AG20443 (cell line): ENCODE measurements around the gene ITPKB.
"Not testable (repeated sequence)": the region's sequence is repeated elsewhere in the genome, so short reads cannot be mapped to it uniquely, and the experiment has no call there.

Source experiments
- DNase-seq: peaks from one replicate; pipeline ENCODE4 v3.0.0; 2012; ENCODE audit warnings: low spot score, mixed read lengths

Gene ITPKB

DNA sequence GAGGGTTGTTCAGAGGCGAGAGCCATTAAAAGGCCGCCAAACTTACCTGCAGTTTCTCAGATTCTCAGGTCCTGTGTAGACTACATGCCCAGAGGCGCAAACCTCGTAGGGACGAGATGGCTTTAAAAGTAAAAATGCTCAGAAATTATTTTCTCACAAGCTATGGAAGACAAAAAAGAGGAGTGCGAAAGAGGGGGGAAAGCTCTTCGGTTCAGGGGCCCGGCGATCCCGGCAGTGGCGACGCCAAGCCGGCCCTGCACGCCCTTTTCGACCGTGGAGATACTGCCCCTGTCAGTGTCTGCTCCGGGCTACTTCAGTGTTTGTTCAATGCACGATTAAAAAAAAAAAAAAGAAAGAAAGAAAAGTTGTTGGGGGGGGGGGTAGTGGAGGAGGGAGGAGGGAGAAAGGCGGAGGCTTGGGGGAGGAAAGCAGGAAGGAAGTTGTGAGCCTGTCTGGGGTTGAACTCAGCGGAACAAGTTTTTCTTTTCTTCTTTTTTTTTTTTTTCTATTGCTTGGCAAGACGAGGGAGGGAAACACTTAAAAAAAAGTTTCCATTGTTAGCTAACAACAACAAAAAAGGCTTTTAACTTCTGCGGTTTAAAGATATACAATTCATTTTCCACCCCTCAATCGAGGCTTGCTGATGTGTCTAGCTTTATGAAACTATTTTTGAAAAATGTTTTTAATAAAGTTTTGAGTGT is at the start of gene ITPKB:
Gene ITPKB, minus strand, starts transcription at position 288 of the 701 bp plus-strand sequence. CDS start 1,824 bp downstream, outside the sequence.
- DNase-seq = peak; percentile 60

- no peak for DNase-seq
These were observed 48.6 kb upstream of the ITPKB start for GRCh38 chr1:226787638-226788037.

DNA sequence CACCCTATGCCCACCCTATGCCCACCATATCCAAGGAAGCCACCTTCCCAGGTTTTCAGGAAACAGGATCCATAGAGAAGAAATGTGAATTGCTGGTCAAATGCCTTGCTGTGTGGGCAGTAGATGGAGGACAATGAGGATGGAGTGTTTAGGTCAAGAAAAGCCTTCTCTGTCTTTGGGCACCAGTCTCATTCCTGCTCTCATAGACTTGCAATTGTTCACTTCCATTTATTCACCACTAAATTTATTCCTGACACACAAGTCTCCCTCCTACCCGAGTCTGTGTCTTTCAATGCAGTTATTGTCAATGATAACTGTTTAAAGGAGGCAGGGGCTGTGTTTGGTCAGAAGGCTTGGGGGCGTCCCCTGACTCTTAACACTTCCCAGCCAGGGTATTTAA is 48.0 kb upstream of the ITPKB start:
- DNase-seq = no peak

DNA sequence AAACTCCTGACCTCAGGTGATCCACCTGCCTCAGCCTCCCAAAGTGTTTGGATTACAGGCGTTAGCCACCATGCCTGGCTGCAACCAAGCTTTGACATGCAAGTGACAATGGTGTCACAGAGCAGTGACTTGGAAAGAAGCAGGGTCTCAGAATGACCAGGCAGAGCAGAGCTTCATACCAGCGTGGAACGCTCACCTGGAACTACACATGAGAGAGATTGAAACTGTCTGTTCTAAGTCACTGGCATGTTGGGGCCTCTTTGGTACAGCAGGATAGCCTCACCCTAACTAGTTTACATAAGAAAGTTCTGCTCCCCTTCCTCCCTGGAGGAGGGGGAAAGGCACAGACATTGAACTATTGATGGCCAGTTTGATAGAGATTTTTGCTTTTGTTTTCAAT is 47.5 kb upstream of the ITPKB start:
- DNase-seq = no peak

GRCh38 chr1:226785805-226786204 is 46.7 kb upstream of the ITPKB start:
- no peak for DNase-seq

GRCh38 chr1:226784081-226785049 is 45.3 kb upstream of the ITPKB start:
- DNase-seq = no peak

- no peak for DNase-seq
These were observed 43.9 kb upstream of the ITPKB start for GRCh38 chr1:226782845-226783601.

GRCh38 chr1:226781937-226782609 is 43.0 kb upstream of the ITPKB start:
- DNase-seq = no peak

GRCh38 chr1:226779561-226779960 is 40.5 kb upstream of the ITPKB start:
- no peak for DNase-seq

GRCh38 chr1:226778657-226779058 is 39.6 kb upstream of the ITPKB start:
- peak; percentile 93 for DNase-seq

DNA sequence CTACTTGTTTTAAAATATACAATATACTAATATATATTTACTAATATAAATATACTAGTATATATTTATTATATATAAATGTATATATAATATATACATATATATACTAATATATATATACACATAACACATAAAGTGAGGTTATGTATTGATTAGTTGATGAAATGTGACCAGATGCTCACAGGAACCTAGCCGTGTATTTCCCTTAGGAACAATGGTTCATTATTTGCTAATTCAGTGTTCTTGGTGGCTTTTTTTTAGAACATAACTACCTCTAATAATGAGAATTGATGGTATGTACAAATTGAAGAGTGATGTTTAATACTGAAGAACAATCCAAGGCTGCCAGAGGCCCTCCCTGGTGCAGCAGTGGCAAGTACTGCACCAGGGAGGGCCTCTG is 37.9 kb upstream of the ITPKB start:
- DNase-seq = no peak

- DNase-seq = no peak
These were observed 37.0 kb upstream of the ITPKB start for GRCh38 chr1:226776066-226776465.

DNA sequence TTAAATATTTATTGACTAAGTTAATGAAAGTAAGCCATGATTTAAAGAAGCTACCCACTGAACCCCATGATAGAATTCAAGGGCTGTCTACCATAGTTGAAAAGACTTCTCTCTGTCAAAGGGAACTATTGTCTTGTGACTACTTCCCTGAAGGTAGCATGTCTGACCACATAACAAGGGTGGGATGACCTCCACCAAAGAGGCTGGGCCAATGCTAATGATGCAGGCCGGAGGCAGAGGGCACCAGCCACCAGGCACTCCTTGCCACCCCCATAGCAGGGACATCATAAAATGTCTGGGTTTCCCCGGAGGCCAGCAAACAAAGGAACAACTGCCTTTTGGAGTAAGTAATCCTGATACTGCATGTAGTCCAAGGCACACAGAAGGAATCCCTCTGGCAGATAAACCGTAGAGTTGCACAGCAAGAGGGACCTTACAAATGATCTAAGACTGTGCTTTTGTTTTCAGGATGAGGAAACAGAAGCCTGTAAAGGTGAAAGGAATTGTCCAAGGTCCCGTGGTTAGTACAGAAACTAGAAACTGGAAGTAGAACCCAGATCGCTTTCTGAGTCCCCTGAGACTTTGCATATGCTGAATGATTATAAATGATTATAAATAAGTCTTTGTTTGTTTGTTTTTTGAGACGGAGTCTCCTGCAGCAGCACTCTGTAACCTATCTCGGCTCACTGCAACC is 33.5 kb upstream of the ITPKB start:
- no peak for DNase-seq

DNA sequence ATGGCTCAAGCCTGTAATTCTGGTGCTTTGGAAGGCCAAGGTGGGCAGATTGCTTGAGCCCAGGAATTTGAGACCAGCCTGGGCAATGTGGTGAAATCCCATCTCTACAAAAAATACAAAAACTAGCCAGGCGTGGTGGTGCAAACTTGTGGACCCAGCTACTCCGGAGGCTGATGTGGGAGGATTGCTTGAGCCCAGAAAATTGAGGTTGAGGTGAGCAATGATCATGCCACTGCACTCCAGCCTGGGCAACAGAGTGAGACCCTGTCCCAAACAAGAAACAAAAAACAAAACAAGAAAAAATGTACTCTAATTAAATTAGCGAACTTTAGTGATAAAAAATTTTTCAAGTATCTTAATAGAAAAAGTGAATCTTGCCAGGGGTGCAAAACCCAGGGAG is 28.1 kb upstream of the ITPKB start:
- not testable (repeated sequence) for DNase-seq

DNA sequence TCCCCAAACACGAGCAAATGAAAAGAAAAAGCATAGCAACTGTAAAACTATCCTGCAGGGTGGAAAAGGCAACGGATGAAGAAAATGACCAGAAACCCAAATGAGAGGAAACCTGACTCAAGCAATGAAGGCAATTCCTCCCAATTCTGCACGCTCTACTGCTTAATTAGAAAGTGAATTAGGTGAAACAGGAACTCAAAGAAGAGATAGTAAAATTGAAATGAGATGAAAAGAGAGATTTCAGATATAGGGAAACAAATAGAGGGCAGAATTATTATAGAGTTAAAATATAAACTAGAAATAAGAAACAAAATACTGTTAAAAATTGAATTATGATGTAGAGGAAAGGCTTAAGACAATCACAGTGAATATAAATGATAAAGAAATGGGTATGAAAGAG is 27.5 kb upstream of the ITPKB start:
- DNase-seq = no peak

GRCh38 chr1:226764533-226764932 is 25.5 kb upstream of the ITPKB start:
- DNase-seq = no peak

DNA sequence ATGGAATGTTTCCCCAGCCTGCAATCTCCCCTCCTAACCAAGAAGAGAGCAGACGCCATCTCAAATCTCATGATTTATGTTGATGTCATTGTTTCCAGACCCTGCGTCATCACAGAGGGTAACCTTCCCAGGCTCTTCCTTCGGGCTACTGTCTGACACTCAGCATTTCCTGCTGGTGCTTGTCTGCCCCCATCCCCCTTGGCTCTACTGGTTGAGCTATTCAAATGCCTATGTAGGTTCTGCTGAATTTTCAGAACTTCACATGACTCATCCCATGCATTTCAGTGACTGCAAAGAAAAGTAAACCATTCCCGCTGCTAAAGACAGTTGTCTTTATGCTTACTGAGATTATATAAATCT is 24.8 kb upstream of the ITPKB start:
- peak; percentile 45 for DNase-seq

GRCh38 chr1:226762988-226763904 is 24.2 kb upstream of the ITPKB start:
- DNase-seq = no peak

GRCh38 chr1:226762055-226762454 is 23.0 kb upstream of the ITPKB start:
- no peak for DNase-seq

DNA sequence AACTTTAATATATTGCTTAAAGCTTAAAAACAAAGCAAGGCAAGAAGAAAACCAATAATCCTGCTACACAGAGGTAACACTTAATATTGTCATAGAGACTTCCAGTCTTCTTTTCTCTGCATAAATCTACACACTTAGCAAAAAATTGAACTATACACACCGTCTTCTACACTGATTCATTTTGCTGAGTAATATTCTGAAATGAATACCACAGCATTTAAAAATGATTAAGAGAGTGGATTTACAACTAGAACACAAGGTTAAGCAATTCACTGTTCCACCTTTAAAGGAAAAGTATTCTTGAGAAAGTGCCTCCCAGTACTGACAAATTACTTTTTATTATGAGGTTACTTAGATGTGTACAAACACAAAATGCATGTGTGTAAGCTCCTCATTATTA is 22.2 kb upstream of the ITPKB start:
- no peak for DNase-seq
